ENCODE measurements around the gene GPI. TPM values are rescaled to one million over a fixed set of nuclear protein-coding genes. Genes with fewer than 3 reads are reported as not detected.

The GPI gene
- total and polyA plus RNA-seq, 9 of the 15 experiments (the other 6 are each of a cell fraction or from before 2014, with no cell fraction given): 88.3 to 358 (median 122) TPM

- TF ChIP-seq, protein P1, sequence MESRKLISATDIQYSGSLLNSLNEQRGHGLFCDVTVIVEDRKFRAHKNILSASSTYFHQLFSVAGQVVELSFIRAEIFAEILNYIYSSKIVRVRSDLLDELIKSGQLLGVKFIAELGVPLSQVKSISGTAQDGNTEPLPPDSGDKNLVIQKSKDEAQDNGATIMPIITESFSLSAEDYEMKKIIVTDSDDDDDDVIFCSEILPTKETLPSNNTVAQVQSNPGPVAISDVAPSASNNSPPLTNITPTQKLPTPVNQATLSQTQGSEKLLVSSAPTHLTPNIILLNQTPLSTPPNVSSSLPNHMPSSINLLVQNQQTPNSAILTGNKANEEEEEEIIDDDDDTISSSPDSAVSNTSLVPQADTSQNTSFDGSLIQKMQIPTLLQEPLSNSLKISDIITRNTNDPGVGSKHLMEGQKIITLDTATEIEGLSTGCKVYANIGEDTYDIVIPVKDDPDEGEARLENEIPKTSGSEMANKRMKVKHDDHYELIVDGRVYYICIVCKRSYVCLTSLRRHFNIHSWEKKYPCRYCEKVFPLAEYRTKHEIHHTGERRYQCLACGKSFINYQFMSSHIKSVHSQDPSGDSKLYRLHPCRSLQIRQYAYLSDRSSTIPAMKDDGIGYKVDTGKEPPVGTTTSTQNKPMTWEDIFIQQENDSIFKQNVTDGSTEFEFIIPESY (CRISPR knock-in tag; IDR thresholded peaks at IDR 0.05): 0 out of 2 replicates have a peak, but pooled peaks have one; percentile 43
- TF ChIP-seq VEZF1 (CRISPR knock-in tag; IDR thresholded peaks at IDR 0.05) (no peak; the same call in 1 of the 2 replicates), ZNF398 (CRISPR knock-in tag; IDR thresholded peaks at IDR 0.05) (no peak), ZNF407 (IDR thresholded peaks at IDR 0.05; ENCODE audit: low read depth) (no peak), ID3 (CRISPR knock-in tag; IDR thresholded peaks at IDR 0.05) (no peak), ID3 (tag; IDR thresholded peaks at IDR 0.05) (no peak), ELF1 (tag; IDR thresholded peaks at IDR 0.05) (no peak; the same call in 1 of the 2 replicates), U2AF2 (optimal IDR thresholded peaks at IDR 0.05; ENCODE audit: low read depth, low read length) (no peak), MECOM (CRISPR knock-in tag; IDR thresholded peaks at IDR 0.05) (no peak), NR2C2 (CRISPR knock-in tag; IDR thresholded peaks at IDR 0.05) (no peak), NR2C2 (tag; IDR thresholded peaks at IDR 0.05) (peak; percentile 73), ZNF707 (CRISPR knock-in tag; conservative IDR thresholded peaks at IDR 0.05) (no peak)
These were observed 5.6 kb upstream of the GPI start (continued) for GRCh38 chr19:34359140-34359953.

All from K562 (cell line).